ENCODE results near the gene DDX39B.

The DDX39B gene

GRCh38 chr6:31546339-31546957, 4.6 kb upstream of the DDX39B start, which contains the start of gene ATP6V1G2:
Gene ATP6V1G2, minus strand, starts transcription at chr6:31546608. Its CDS starts 49 bp downstream, at chr6:31546559.
- TF ChIP-seq, protein P1, sequence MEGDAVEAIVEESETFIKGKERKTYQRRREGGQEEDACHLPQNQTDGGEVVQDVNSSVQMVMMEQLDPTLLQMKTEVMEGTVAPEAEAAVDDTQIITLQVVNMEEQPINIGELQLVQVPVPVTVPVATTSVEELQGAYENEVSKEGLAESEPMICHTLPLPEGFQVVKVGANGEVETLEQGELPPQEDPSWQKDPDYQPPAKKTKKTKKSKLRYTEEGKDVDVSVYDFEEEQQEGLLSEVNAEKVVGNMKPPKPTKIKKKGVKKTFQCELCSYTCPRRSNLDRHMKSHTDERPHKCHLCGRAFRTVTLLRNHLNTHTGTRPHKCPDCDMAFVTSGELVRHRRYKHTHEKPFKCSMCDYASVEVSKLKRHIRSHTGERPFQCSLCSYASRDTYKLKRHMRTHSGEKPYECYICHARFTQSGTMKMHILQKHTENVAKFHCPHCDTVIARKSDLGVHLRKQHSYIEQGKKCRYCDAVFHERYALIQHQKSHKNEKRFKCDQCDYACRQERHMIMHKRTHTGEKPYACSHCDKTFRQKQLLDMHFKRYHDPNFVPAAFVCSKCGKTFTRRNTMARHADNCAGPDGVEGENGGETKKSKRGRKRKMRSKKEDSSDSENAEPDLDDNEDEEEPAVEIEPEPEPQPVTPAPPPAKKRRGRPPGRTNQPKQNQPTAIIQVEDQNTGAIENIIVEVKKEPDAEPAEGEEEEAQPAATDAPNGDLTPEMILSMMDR (IDR thresholded peaks at IDR 0.05; ENCODE audit: unreplicated experiment in 3 of 3), result peak; percentile 92 to 98 (median 95)
- Mint-ChIP-seq H3K4me3 (peak within 1 kb of the TSS; percentile 83 to 89 (median 84)), H3K4me1 (peaks cover 34% of the 10 kb centered on the region), H3K27ac (peak within 1 kb of the TSS; percentile 29 to 89 (median 77)), H3K9me3 (no peaks in the 10 kb centered on the region), H3K36me3 (ENCODE audit: low read depth) (peaks cover 23% of the 10 kb centered on the region), H3K27me3 (ENCODE audit: low read depth) (no peaks in the 10 kb centered on the region)

- Mint-ChIP-seq H3K27me3 (ENCODE audit: low read depth) (no peaks in the 10 kb centered on the region), H3K27ac (peak overlapping the region in 2 of 3 experiments; percentile 5 to 48), H3K4me1 (peaks cover 41% of the 10 kb centered on the region), H3K36me3 (ENCODE audit: low read depth) (peaks cover 24% of the 10 kb centered on the region), H3K9me3 (no peaks in the 10 kb centered on the region), H3K4me3 (peak overlapping the region; percentile 83 to 89 (median 84))
- TF ChIP-seq, protein P1 (IDR thresholded peaks at IDR 0.05; ENCODE audit: unreplicated experiment in 3 of 3), result no peak
Observed at GRCh38 chr6:31545291-31545690, 3.5 kb upstream of the DDX39B start.

- H3K9me3 Mint-ChIP-seq, result no peaks in the 10 kb centered on the region
- H3K27me3 Mint-ChIP-seq (ENCODE audit: low read depth), result no peaks in the 10 kb centered on the region
- H3K4me3 Mint-ChIP-seq, result peak overlapping the region; percentile 50 to 70 (median 54)
- H3K36me3 Mint-ChIP-seq (ENCODE audit: low read depth), result peaks cover 27% of the 10 kb centered on the region
- TF ChIP-seq, protein P1 (IDR thresholded peaks at IDR 0.05; ENCODE audit: unreplicated experiment in 3 of 3), result no peak
- peaks cover 48% of the 10 kb centered on the region for H3K4me1 Mint-ChIP-seq
- peak overlapping the region in 2 of 3 experiments; percentile 3 to 30 for H3K27ac Mint-ChIP-seq
Observed at GRCh38 chr6:31544676-31545075, 2.9 kb upstream of the DDX39B start.

- H3K27ac Mint-ChIP-seq, result no peak overlapping the region
- peaks cover 52% of the 10 kb centered on the region for H3K4me1 Mint-ChIP-seq
- no peaks in the 10 kb centered on the region for H3K9me3 Mint-ChIP-seq
- H3K36me3 Mint-ChIP-seq (ENCODE audit: low read depth), result peaks cover 27% of the 10 kb centered on the region
- H3K27me3 Mint-ChIP-seq (ENCODE audit: low read depth), result no peaks in the 10 kb centered on the region
- no peak overlapping the region for H3K4me3 Mint-ChIP-seq
- TF ChIP-seq, protein P1 (IDR thresholded peaks at IDR 0.05; ENCODE audit: unreplicated experiment in 3 of 3), result no peak
Observed at GRCh38 chr6:31543639-31544038, 1.8 kb upstream of the DDX39B start.

DNA sequence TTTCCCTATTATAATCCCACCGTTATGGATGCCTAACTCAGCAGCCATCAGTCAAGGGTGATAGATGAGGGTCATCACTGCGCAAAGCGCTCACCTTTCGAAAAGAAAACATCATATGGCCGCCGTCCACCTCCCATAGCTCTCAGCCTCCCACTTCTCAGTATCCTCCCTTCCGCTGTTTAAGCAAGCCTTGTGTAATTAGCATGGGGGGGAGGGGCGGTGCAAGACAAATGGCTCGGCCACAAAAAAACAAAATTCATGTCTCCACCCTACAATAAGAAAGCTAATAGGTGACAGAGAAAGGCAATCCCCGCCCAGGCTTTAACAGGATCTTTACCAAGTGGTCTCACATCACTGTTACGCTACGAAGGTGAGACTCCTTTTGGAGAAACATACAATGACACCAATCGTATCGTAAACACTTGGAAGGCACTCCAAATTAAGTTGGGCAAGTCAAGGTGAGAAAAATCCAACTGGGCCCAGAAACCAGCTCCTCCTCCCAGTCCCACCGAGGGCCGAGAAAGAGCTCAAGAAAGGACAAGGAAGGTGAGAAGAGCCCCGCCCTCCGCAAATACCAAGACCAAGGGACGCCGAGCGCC, 645 bp downstream of the DDX39B start:
- Mint-ChIP-seq H3K27me3 (ENCODE audit: low read depth) (no peaks in the 10 kb centered on the region), H3K4me1 (peaks cover 53% of the 10 kb centered on the region), H3K9me3 (no peaks in the 10 kb centered on the region)

More for the DNA sequence above, 645 bp downstream of the DDX39B start:
- Mint-ChIP-seq H3K4me3 (peak overlapping the region; percentile 96 to 99 (median 99)), H3K36me3 (ENCODE audit: low read depth) (peaks cover 45% of the 10 kb centered on the region), H3K27ac (peak overlapping the region; percentile 99)
- TF ChIP-seq, protein P1 (IDR thresholded peaks at IDR 0.05; ENCODE audit: unreplicated experiment in 3 of 3), result no peak
